HepG2 (cell line): ENCODE data around the gene NPPB. TPM values are rescaled to one million over a fixed set of nuclear protein-coding genes. Genes with fewer than 3 reads are reported as not detected.

Experiments
- ATAD3A ChIP-seq: sonication (generic); formaldehyde crosslinking; IDR thresholded peaks from 2 replicates; pipeline ENCODE4 v1.4.0; 2020; ENCODE audit warnings: missing genetic modification reagents
- CC2D1A ChIP-seq: sonication (generic); formaldehyde crosslinking; IDR thresholded peaks from 2 replicates; pipeline ENCODE4 v1.8.1; 2023; ENCODE audit warnings: mild to moderate bottlenecking, missing genetic modification reagents
- EED ChIP-seq: sonication (generic); formaldehyde crosslinking; IDR thresholded peaks from 2 replicates; pipeline ENCODE4 v1.5.0; 2020; ENCODE audit warnings: mild to moderate bottlenecking, missing genetic modification reagents
- GLI4 ChIP-seq: sonication (generic); formaldehyde crosslinking; IDR thresholded peaks from 2 replicates; pipeline ENCODE4 v1.5.1; 2020; ENCODE audit warnings: missing genetic modification reagents, mild to moderate bottlenecking, moderate library complexity, borderline replicate concordance
- KDM2A ChIP-seq: sonication (generic); formaldehyde crosslinking; IDR thresholded peaks from 2 replicates; pipeline ENCODE4 v1.4.0; 2020; ENCODE audit warnings: low read depth, missing genetic modification reagents, borderline replicate concordance
- KLF9 ChIP-seq: IDR thresholded peaks from 2 replicates; pipeline ENCODE4 v1.6.1; 2016; ENCODE audit warnings: low read depth
- MAX ChIP-seq: IDR thresholded peaks from 2 replicates; pipeline ENCODE4 v1.6.1; 2012; ENCODE audit warnings: inconsistent platforms
- NFKBIZ ChIP-seq: IDR thresholded peaks from 2 replicates; pipeline ENCODE4 v1.6.1; 2018; ENCODE audit warnings: missing genetic modification reagents, missing compliant biosample characterization
- POLR2AphosphoS2 ChIP-seq: IDR thresholded peaks from 2 replicates; pipeline ENCODE4 v1.6.1; 2011; ENCODE audit warnings: low read depth, low read length, improper control_type of control experiment
- RAD51 ChIP-seq: fragments of 450-650 bp; IDR thresholded peaks from 2 replicates; pipeline ENCODE4 v1.6.1; 2016; ENCODE audit warnings: borderline replicate concordance
- REL ChIP-seq: sonication (generic); formaldehyde crosslinking; conservative IDR thresholded peaks from 2 replicates; pipeline ENCODE4 v1.8.0; 2022; ENCODE audit warnings: mild to moderate bottlenecking, missing genetic modification reagents, moderate library complexity
- TBX3 ChIP-seq: fragments of 450-650 bp; IDR thresholded peaks from 2 replicates; pipeline ENCODE4 v1.6.1; 2017; ENCODE audit warnings: antibody characterized with exemption, mild to moderate bottlenecking, inconsistent platforms, borderline replicate concordance
- TGIF2 ChIP-seq: IDR thresholded peaks from 2 replicates; pipeline ENCODE4 v1.6.1; 2016; ENCODE audit warnings: control low read depth, missing compliant biosample characterization
- ZBTB38 ChIP-seq: sonication (generic); formaldehyde crosslinking; IDR thresholded peaks from 2 replicates; pipeline ENCODE4 v1.5.1; 2020; ENCODE audit warnings: mild to moderate bottlenecking, missing genetic modification reagents
- ZEB1 ChIP-seq: IDR thresholded peaks from 2 replicates; pipeline ENCODE4 v1.6.1; 2012; ENCODE audit warnings: mild to moderate bottlenecking, low read depth, inconsistent platforms; ENCODE audit not compliant: insufficient replicate concordance
- ZFYVE20 ChIP-seq: sonication (generic); formaldehyde crosslinking; IDR thresholded peaks from 2 replicates; pipeline ENCODE4 v1.8.0; 2023; ENCODE audit warnings: low read depth, mild to moderate bottlenecking, moderate library complexity, missing genetic modification reagents, borderline replicate concordance
- ZMAT3 ChIP-seq: sonication (generic); formaldehyde crosslinking; conservative IDR thresholded peaks from 2 replicates; pipeline ENCODE4 v1.7.0; 2021; ENCODE audit warnings: missing genetic modification reagents
- ZNF234 ChIP-seq: sonication (generic); formaldehyde crosslinking; conservative IDR thresholded peaks from 2 replicates; pipeline ENCODE4 v1.5.1; 2020; ENCODE audit warnings: mild to moderate bottlenecking, missing genetic modification reagents
- ZNF296 ChIP-seq: sonication (generic); formaldehyde crosslinking; conservative IDR thresholded peaks from 2 replicates; pipeline ENCODE4 v1.5.0; 2020; ENCODE audit warnings: mild to moderate bottlenecking, missing genetic modification reagents
- ZNF317 ChIP-seq: sonication (generic); formaldehyde crosslinking; IDR thresholded peaks from 2 replicates; pipeline ENCODE4 v1.5.0; 2020; ENCODE audit warnings: mild to moderate bottlenecking, missing genetic modification reagents
- ZNF543 ChIP-seq: sonication (generic); formaldehyde crosslinking; IDR thresholded peaks from 2 replicates; pipeline ENCODE4 v1.4.0; 2020; ENCODE audit warnings: mild to moderate bottlenecking, missing genetic modification reagents
- ZNF816 ChIP-seq: sonication (generic); formaldehyde crosslinking; IDR thresholded peaks from 2 replicates; pipeline ENCODE4 v1.8.0; 2022; ENCODE audit warnings: missing genetic modification reagents, mild to moderate bottlenecking, borderline replicate concordance
- ZNF879 ChIP-seq: sonication (generic); formaldehyde crosslinking; IDR thresholded peaks from 2 replicates; pipeline ENCODE4 v1.8.1; 2023; ENCODE audit warnings: missing genetic modification reagents
- ZNF883 ChIP-seq: sonication (generic); formaldehyde crosslinking; IDR thresholded peaks from 2 replicates; pipeline ENCODE4 v1.5.1; 2020; ENCODE audit warnings: mild to moderate bottlenecking, missing genetic modification reagents; ENCODE audit errors: not compliant biosample characterization
- ZSCAN29 ChIP-seq: sonication (generic); formaldehyde crosslinking; conservative IDR thresholded peaks from 2 replicates; pipeline ENCODE4 v1.4.0; 2020; ENCODE audit warnings: mild to moderate bottlenecking, missing genetic modification reagents
- ZSCAN9 ChIP-seq: IDR thresholded peaks from 2 replicates; pipeline ENCODE4 v1.6.1; 2016; ENCODE audit warnings: borderline replicate concordance
- polyA plus RNA-seq, 8 experiments: library from polyadenylated mRNA; depleted of rRNA in 3 of 8; stranded (reverse) in 7 of 8; unstranded in 1 of 8; fragments of >200 nt; fragmentation: Illumina TruSeq in 4 of 8; extraction: Trizol in 4 of 8; gene quantifications; 2 replicates each; pipeline versions ENCODE4 v1.2.1 to v1.2.3, GENCODE V29; 2011 to 2016; ENCODE audit warnings: low read depth in 4 of 8, missing spikeins in 1 of 8, mixed read lengths in 1 of 8; ENCODE audit not compliant: insufficient read depth in 1 of 8
- total RNA-seq, 5 experiments: library from RNA; depleted of rRNA; stranded (reverse); fragments of >200 nt; fragmentation: Illumina TruSeq; extraction: Trizol; gene quantifications; 2 replicates each; pipeline ENCODE4 v1.2.3, GENCODE V29; 2016; ENCODE audit warnings: low read depth in 1 of 5
- TF ChIP-seq, protein P1 (sequence below): sonication (generic); formaldehyde crosslinking; IDR thresholded peaks from 2 replicates; pipeline ENCODE4 v1.8.0; 2022; ENCODE audit warnings: mild to moderate bottlenecking, missing genetic modification reagents; ENCODE audit not compliant: insufficient replicate concordance
- TF ChIP-seq, protein P2 (sequence below): IDR thresholded peaks from 2 replicates; pipeline ENCODE4 v1.6.1; 2016; ENCODE audit warnings: low read depth, control low read depth

NPPB gene
- total and polyA plus RNA-seq, 2 of the 13 experiments (the other 11 are each of a cell fraction or from before 2014, with no cell fraction given), result 1.9 TPM; not detected in 1

DNA sequence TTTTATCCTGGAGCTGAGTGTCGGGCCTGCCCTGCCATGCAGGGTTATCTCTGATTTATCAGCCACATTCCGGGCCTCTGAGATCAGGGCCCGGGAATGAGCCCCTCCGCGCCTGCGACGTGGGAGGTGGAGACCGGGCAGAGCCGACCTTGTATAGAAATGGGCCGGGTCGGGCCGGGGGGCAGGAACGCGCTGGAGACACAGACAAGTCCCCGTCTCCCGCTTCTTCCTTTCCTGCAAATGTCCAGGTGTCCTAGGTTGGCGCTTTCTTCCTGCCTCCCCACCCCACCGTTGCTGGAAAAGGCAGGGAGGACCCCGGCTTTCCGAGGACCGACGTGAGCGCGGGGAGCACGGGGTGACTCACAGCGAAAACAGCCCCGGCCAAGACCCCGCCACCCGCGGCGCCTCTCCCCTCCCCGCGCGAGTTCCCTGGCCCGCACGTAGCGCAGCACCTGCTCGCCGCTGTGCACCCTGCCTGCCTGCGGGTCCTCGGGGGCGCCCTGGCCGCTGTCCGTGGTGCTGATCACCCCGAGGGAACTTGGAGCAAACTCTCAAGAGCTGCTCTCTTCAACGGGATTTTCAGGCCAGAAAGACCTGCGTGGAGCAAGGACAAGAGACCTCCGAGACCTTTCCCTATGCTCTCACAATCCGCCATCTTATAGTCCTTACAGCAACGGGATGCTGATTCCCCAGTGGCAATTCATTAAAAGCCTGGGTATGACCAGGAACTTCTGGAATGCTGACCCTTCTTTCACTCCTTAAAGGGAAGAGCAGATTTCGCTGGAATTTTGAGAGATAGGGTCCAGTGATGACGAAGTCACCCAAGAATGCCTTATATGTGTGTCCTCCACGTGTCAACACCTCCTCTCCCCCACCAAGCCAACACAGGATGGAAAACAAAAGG lies 475 bp upstream of the NPPB start (continued):
- no peak for TF ChIP-seq ZNF234 (CRISPR knock-in tag)
- TF ChIP-seq KDM2A (CRISPR knock-in tag), result peak; percentile 96
- TF ChIP-seq ZEB1, result no peak
- TF ChIP-seq ATAD3A (CRISPR knock-in tag), result peak; percentile 94; the same call in 1 of the 2 replicates
- TF ChIP-seq NFKBIZ (CRISPR knock-in tag), result peak; percentile 94; the same call in 1 of the 2 replicates
- TF ChIP-seq GLI4 (CRISPR knock-in tag), result peak; percentile 97; the same call in 1 of the 2 replicates
- TF ChIP-seq ZNF317, result peak; percentile 80
- TF ChIP-seq RAD51, result no peak
- TF ChIP-seq ZNF543 (CRISPR knock-in tag), result peak; percentile 97
- TF ChIP-seq ZFYVE20 (CRISPR knock-in tag), result peak; percentile 89; the same call in 1 of the 2 replicates
- peak; percentile 65; the same call in 1 of the 2 replicates for TF ChIP-seq EED (CRISPR knock-in tag)
- TF ChIP-seq KLF9 (CRISPR knock-in tag), result peak; percentile 86; the same call in 1 of the 2 replicates
- no peak for TF ChIP-seq TBX3
- TF ChIP-seq, protein P1, sequence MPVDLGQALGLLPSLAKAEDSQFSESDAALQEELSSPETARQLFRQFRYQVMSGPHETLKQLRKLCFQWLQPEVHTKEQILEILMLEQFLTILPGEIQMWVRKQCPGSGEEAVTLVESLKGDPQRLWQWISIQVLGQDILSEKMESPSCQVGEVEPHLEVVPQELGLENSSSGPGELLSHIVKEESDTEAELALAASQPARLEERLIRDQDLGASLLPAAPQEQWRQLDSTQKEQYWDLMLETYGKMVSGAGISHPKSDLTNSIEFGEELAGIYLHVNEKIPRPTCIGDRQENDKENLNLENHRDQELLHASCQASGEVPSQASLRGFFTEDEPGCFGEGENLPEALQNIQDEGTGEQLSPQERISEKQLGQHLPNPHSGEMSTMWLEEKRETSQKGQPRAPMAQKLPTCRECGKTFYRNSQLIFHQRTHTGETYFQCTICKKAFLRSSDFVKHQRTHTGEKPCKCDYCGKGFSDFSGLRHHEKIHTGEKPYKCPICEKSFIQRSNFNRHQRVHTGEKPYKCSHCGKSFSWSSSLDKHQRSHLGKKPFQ (CRISPR knock-in tag), result peak; percentile 67
- TF ChIP-seq ZNF296 (CRISPR knock-in tag), result peak; percentile 98
- TF ChIP-seq, protein P2, sequence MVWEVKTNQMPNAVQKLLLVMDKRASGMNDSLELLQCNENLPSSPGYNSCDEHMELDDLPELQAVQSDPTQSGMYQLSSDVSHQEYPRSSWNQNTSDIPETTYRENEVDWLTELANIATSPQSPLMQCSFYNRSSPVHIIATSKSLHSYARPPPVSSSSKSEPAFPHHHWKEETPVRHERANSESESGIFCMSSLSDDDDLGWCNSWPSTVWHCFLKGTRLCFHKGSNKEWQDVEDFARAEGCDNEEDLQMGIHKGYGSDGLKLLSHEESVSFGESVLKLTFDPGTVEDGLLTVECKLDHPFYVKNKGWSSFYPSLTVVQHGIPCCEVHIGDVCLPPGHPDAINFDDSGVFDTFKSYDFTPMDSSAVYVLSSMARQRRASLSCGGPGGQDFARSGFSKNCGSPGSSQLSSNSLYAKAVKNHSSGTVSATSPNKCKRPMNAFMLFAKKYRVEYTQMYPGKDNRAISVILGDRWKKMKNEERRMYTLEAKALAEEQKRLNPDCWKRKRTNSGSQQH (CRISPR knock-in tag), result peak; percentile 99
- TF ChIP-seq TGIF2 (CRISPR knock-in tag), result peak; percentile 95
- TF ChIP-seq ZNF816 (CRISPR knock-in tag), result peak; percentile 88; the same call in 1 of the 2 replicates
- peak; percentile 54; the same call in 1 of the 2 replicates for TF ChIP-seq MAX
- TF ChIP-seq ZSCAN29, result peak; percentile 79; the same call in 1 of the 2 replicates
- TF ChIP-seq REL (CRISPR knock-in tag), result 0 out of 2 replicates have a peak, but pooled peaks have one; percentile 83
- no peak for TF ChIP-seq CC2D1A (CRISPR knock-in tag)
- peak; percentile 100 for TF ChIP-seq ZSCAN9 (CRISPR knock-in tag)
- peak; percentile 99 for TF ChIP-seq ZNF883
- TF ChIP-seq ZNF879 (CRISPR knock-in tag), result peak; percentile 96; the same call in 1 of the 2 replicates
- peak; percentile 83 for TF ChIP-seq ZBTB38 (CRISPR knock-in tag)
- peak; percentile 97 for TF ChIP-seq ZMAT3
- no peak for TF ChIP-seq POLR2AphosphoS2
